Measurements from ENCODE around the gene MCTP1.
A peak's percentile ranks its signal among the peaks of the same experiment; 100 is the strongest.

MCTP1 gene

DNA sequence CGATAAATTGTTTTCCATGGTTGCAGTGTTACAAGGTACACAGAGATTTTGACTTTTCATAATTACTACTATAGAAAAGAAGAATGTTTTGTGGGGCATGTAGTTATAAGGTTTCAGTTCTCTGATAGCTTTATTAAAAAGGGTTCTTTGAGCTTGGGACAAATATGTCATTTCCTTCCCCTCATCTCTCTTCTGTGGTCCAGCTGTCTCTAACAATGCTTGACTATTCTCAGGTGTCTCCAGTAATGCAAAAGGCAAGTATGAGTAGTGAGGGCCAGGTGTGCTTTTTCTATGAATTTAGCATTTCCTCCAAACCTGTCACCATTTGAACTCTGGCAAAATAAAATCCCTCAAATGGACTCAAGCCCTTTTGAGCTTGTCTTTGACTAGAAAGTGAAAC lies 582.2 kb downstream of the MCTP1 start:
- no peak for TF ChIP-seq ZFX (IDR thresholded peaks at IDR 0.05)
- TF ChIP-seq, protein P1, sequence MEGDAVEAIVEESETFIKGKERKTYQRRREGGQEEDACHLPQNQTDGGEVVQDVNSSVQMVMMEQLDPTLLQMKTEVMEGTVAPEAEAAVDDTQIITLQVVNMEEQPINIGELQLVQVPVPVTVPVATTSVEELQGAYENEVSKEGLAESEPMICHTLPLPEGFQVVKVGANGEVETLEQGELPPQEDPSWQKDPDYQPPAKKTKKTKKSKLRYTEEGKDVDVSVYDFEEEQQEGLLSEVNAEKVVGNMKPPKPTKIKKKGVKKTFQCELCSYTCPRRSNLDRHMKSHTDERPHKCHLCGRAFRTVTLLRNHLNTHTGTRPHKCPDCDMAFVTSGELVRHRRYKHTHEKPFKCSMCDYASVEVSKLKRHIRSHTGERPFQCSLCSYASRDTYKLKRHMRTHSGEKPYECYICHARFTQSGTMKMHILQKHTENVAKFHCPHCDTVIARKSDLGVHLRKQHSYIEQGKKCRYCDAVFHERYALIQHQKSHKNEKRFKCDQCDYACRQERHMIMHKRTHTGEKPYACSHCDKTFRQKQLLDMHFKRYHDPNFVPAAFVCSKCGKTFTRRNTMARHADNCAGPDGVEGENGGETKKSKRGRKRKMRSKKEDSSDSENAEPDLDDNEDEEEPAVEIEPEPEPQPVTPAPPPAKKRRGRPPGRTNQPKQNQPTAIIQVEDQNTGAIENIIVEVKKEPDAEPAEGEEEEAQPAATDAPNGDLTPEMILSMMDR (conservative IDR thresholded peaks at IDR 0.05), result no peak
- H3K27ac ChIP-seq, result no peak overlapping the region

- no peak overlapping the region for H3K27ac ChIP-seq
- TF ChIP-seq ZFX (IDR thresholded peaks at IDR 0.05), result no peak
- TF ChIP-seq, protein P1 (conservative IDR thresholded peaks at IDR 0.05), result no peak
Measured at GRCh38 chr5:94700592-94700991, 584.3 kb downstream of the MCTP1 start.

DNA sequence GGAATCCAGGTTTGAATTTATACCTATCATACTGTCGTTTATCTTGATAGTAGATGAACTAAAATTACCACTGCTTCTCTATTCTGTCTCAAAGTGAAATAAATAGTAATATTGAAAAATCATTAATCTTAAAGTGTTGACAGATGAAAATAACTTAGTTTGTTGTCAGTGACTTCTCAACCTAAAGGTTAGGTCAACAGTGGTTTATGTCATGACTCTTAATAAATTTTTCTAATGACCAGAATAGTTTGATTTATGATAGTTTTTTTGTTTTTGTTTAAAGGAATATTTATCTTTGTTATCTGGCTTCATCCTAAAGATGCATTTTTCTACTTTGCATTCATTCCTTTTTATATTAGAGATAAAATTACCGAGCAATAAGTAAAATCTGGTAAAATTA lies 585.3 kb downstream of the MCTP1 start:
- TF ChIP-seq ZFX (IDR thresholded peaks at IDR 0.05), result no peak
- TF ChIP-seq, protein P1 (conservative IDR thresholded peaks at IDR 0.05), result no peak

GRCh38 chr5:94698197-94698596 lies 586.7 kb downstream of the MCTP1 start:
- TF ChIP-seq ZFX (IDR thresholded peaks at IDR 0.05), result no peak
- TF ChIP-seq, protein P1 (conservative IDR thresholded peaks at IDR 0.05), result no peak
- H3K27ac ChIP-seq, result no peak overlapping the region

More for the DNA sequence above, 585.3 kb downstream of the MCTP1 start:
- H3K27ac ChIP-seq, result no peak overlapping the region

DNA sequence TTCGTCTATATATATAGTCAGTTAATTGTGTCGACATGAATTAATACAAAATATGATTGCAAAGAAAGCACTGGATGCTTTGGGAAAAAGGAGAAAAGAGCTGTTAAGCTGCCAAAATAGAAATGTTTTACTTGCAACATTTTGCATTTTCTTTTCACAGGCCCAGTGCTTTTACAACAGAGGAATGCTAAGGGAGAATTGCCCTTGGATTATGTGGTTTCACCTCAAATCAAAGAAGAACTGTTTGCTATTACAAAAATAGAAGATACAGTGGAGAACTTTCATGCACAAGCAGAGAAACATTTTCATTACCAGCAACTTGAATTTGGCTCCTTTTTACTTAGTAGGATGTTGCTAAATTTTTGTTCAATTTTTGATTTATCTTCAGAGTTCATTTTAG lies 590.2 kb downstream of the MCTP1 start:
- no peak overlapping the region for H3K27ac ChIP-seq
- TF ChIP-seq, protein P1 (conservative IDR thresholded peaks at IDR 0.05), result no peak
- no peak for TF ChIP-seq ZFX (IDR thresholded peaks at IDR 0.05)

- no peak overlapping the region for H3K27ac ChIP-seq
- no peak for TF ChIP-seq ZFX (IDR thresholded peaks at IDR 0.05)
- TF ChIP-seq, protein P1 (conservative IDR thresholded peaks at IDR 0.05), result no peak
Measured at GRCh38 chr5:94693845-94694370, 591.0 kb downstream of the MCTP1 start.

DNA sequence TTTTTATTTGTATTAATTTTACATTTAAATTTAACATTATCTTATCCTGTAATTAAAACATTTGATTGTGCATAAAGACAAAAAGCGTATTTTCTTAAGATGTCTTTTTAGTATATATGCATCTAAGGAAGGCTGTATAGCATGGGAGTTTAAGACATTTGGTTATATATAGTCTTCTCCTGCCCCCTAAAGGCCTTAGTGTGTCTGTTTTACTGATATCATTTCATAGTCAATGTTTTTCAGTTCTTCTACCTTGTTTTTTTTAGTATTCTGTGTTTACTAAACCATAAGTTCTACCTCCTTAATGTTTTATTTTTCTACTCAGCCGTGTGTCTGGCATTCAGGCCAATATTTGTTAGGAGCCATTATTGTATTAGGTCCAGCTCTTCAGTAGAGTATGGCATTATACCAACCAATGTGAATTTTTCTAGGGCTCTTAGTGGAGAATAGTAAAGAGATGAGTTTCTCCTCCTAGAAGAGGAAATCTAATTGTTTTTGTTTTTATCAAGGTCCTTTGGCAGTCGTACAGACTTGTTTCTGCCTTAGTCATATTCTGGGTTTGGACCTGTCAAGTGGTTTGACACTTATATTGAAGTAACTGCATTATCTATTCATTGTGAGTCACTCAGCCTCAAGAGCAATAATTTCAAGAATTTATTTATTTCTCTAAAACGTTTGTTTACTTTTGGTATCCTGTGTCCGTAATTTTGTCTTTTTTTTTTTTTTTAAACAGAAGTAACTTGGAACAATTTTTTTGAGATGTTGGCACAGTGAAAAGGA lies 591.7 kb downstream of the MCTP1 start:
- H3K27ac ChIP-seq, result no peak overlapping the region
- no peak for TF ChIP-seq ZFX (IDR thresholded peaks at IDR 0.05)
- TF ChIP-seq, protein P1 (conservative IDR thresholded peaks at IDR 0.05), result peak; percentile 59
